AG04450 (cell line): ENCODE data around the gene MEN1. TPM values are rescaled to one million over a fixed set of nuclear protein-coding genes. Genes with fewer than 3 reads are reported as not detected.

Source experiments
- CTCF ChIA-PET: fragments of 300-600, 350-600 bp; formaldehyde crosslinking; extraction: SDS; loops from one replicate; lab custom pipeline; 2022; ENCODE audit warnings: antibody characterized with exemption, inconsistent platforms; lab: Charles Lee
- POLR2A ChIA-PET: fragments of 350-600 bp; formaldehyde crosslinking; extraction: SDS; loops from one replicate; lab custom pipeline; 2021; ENCODE audit warnings: antibody characterized with exemption, inconsistent platforms; lab: Yijun Ruan, JAX
- DNase-seq: peaks from one replicate; pipeline ENCODE4 v3.0.0-alpha.2; 2011; ENCODE audit warnings: low read depth, low spot score
- H3K27ac ChIP-seq: one replicate; pipeline ENCODE4 v1.5.1; 2012; ENCODE audit warnings: low read depth, low read length, control low read depth
- H3K27me3 ChIP-seq: one replicate; pipeline ENCODE4 v1.6.0; 2012; ENCODE audit warnings: low read length; ENCODE audit not compliant: control insufficient read depth, insufficient read depth
- H3K4me3 ChIP-seq: 2 replicates; pipeline ENCODE4 v1.5.1; 2011; ENCODE audit warnings: mild to moderate bottlenecking, low read depth, low read length, control low read depth
- H3K9me3 ChIP-seq: 2 replicates; pipeline ENCODE4 v1.5.1; 2012; ENCODE audit warnings: low read length; ENCODE audit not compliant: control insufficient read depth, insufficient read depth
- polyA plus RNA-seq: library from polyadenylated mRNA; depleted of rRNA; stranded (reverse); fragments of >200 nt; gene quantifications from 2 replicates; pipeline ENCODE4 v1.2.3, GENCODE V29; 2011
- TF ChIP-seq, protein P1 (sequence below): IDR thresholded peaks from 2 replicates; pipeline ENCODE4 v1.5.1; 2011; ENCODE audit warnings: low read depth, low read length, control low read depth, inconsistent platforms

MEN1 gene
- polyA plus RNA-seq, 1 experiment: 15.0 TPM

DNA sequence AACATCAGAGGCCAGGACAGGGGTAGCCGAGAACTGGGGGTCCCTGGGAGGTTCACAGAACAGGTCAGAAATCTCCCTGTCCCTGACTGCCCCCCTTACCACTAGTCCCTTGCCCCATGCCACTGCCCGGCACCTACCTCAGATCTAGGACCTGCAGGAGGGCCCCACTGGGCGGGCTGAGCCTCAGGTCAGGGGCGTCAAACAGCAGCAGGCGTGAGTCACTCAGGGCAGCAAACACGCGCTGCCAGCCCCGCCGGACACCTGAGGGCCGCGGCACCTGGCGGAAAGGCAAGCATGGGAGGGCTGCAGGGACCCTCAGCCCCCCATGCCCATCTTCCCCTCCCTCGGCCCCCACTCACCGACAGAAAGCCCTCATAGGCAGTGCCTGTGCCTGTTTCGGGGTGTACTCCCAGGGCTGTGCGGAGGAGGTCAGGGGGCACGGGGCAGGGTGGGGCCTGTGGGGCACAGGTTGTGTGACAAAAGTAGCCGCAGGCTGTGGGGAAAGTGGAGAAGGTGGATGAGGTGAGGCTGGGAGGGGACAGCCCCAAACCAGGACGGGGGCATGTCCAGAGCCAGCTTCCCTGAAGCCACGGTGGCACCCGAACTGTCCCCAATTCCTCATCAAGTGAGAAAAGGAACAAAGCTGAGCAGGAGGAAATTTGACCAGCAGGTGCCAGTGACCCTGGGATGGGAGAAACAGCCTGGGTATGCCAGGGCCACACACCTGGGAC, 22.3 kb upstream of the MEN1 start:
- H3K27me3 ChIP-seq: peaks cover 3% of the 10 kb centered on the region
- ChIA-PET CTCF (no interaction called here), POLR2A (no interaction called here)
- no peak for DNase-seq
- H3K27ac ChIP-seq: no peak overlapping the region
- no peaks in the 10 kb centered on the region; the same call in 1 of the 2 replicates for H3K9me3 ChIP-seq
- H3K4me3 ChIP-seq: no peak overlapping the region
- TF ChIP-seq, protein P1, sequence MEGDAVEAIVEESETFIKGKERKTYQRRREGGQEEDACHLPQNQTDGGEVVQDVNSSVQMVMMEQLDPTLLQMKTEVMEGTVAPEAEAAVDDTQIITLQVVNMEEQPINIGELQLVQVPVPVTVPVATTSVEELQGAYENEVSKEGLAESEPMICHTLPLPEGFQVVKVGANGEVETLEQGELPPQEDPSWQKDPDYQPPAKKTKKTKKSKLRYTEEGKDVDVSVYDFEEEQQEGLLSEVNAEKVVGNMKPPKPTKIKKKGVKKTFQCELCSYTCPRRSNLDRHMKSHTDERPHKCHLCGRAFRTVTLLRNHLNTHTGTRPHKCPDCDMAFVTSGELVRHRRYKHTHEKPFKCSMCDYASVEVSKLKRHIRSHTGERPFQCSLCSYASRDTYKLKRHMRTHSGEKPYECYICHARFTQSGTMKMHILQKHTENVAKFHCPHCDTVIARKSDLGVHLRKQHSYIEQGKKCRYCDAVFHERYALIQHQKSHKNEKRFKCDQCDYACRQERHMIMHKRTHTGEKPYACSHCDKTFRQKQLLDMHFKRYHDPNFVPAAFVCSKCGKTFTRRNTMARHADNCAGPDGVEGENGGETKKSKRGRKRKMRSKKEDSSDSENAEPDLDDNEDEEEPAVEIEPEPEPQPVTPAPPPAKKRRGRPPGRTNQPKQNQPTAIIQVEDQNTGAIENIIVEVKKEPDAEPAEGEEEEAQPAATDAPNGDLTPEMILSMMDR: no peak

DNA sequence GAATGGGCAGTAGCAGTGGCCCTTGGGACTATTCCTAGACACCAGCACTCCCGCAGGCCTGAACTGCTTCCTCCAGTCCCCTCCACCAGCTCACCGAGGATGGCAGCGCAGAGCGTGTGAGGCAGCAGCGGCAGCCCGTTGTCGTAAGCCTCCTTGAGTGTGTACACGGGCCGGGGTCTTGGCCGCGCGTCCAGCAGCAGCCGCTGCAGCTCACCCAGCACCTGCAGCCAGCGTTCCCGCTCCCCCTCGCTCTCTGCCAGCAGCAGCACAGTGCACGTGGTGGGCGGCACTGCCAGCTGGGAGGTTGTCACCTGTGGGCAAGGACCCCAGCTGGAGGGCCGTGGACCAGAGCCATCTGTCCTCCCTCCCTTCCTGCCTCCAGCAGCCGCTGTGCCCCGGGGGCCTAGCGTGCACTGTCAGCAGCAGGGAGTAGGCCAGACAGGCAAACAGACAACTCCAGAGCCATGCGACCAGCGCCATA, 21.1 kb upstream of the MEN1 start:
- Histone ChIP-seq H3K4me3 (no peak overlapping the region), H3K27ac (no peak overlapping the region), H3K27me3 (peaks cover 3% of the 10 kb centered on the region), H3K9me3 (peaks cover 8% of the 10 kb centered on the region; the same call in 1 of the 2 replicates)
- POLR2A ChIA-PET: no interaction called here
- CTCF ChIA-PET: interaction anchor here (1.3 kb wide), 1 partner anchor 13 kb away, joined by 5 read pairs; the partner anchor contains the start of gene CDC42BPG
- DNase-seq: no peak
- TF ChIP-seq, protein P1: no peak

DNA sequence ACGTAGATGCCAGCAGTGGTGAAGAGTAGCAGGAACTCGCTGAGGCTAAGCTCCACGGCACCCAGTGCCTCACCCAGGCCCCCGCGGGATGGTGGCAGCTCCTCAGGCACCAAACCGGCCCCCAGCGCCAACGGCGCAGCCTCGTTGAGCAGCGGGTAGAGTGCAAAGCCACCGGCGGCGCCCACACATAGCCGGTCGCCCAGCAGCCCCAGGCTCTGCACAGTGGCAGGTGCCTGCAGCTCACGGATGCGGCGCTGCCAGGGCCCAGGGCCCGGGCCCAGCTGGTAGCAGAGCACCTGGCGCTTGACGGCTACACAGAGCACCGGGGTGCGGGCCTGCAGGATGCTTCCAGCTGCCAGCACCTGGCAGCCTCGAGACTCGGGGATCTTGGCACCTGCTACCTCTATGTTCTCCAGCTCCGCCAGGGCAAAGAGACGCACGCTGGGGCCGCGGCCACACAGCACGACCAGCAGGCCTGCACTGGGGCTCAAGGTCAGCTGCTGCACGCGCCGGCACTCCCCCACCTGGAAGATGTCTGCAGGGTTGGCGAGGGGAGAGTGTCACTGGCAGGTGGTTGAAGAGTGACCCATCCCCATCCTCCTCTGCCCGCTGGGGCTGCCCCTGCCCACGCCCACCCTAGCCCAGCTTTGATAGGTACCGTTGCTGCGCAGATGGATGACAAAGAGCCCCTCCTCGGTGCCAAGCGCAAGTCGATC, 19.3 kb upstream of the MEN1 start:
- ChIA-PET CTCF (no interaction called here), POLR2A (interaction anchor here (0.5 to 0.6 kb wide), 2 partner anchors 9 to 145 kb away, joined by 3 to 4 read pairs; no protein-coding TSS in a partner anchor)
- DNase-seq: no peak
- H3K27ac ChIP-seq: no peak overlapping the region
- H3K27me3 ChIP-seq: peaks cover 3% of the 10 kb centered on the region
- no peak overlapping the region for H3K4me3 ChIP-seq
- peaks cover 8% of the 10 kb centered on the region; the same call in 1 of the 2 replicates for H3K9me3 ChIP-seq
- TF ChIP-seq, protein P1: no peak

DNA sequence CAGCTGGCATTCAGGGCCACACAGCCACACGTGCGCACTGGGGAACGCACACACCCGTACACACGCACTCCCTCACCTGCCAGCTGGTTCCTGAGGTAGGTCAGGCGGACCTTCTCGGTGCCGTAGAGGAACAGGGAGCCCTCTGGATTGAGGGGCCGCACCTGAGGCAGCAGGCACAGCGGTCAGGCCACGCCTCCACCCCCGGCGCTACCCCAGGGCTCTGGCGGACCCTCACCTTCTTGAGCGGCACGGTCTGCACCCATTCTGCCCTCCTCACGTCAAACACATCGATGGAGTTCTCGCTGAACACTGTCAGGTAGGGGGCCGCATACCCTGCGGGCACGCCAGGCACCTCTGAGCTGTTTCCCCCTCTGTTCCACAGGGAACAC, 17.1 kb upstream of the MEN1 start:
- TF ChIP-seq, protein P1: no peak
- Histone ChIP-seq H3K4me3 (no peak overlapping the region), H3K9me3 (peaks cover 8% of the 10 kb centered on the region; the same call in 1 of the 2 replicates), H3K27me3 (peaks cover 8% of the 10 kb centered on the region), H3K27ac (no peak overlapping the region)
- ChIA-PET POLR2A (interaction anchor here (0.6 kb wide), 2 partner anchors 69 to 198 kb away, joined by 3 to 7 read pairs; no protein-coding TSS in a partner anchor), CTCF (no interaction called here)
- DNase-seq: no peak
